Measurements from ENCODE around the gene ASAP2. TPM values are rescaled to one million over a fixed set of nuclear protein-coding genes. Genes with fewer than 3 reads are reported as not detected.

ASAP2 gene
- total RNA-seq, 1 experiment from 2014 or later, result 12.6 TPM

DNA sequence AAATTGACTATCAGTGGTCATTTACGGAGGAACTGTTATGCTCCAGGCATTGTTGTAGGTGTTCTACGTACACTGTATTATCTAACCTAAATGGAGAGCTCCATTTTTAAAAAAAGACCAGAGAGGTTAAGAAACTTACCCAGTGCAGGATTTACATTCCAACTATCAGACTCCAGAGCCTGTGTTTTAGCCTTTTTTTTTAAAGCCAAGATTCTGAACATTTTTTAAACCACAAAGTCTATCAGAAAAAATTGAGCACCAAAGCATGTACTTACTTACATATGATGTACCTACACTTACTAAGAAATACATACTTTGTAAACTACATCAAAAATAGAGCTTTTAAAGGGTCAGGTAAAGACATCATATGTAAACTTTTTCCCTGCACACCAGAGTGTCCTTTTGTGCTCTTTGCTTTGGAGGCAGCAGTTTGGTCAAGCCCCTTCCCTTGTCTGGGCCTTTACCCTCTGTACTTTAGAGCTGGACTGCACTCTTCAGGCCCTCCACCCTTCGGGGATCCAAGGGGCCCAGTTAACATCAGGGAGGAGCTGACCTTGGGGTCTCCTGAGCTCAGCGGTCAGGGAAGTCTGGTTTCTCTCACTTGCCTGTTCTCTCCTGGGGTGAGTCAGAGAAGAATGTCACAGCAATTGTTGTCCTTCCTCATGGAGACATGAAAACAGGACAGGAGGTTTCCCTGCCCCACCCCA is 158.3 kb downstream of the ASAP2 start:
- no peaks in the 10 kb centered on the region for H3K27me3 ChIP-seq (ENCODE audit: insufficient read depth, low read length)
- no peak overlapping the region for H3K4ac ChIP-seq (ENCODE audit: low read depth, low read length)
- DNase-seq, result no peak
- no peaks in the 10 kb centered on the region for H3K4me1 ChIP-seq (ENCODE audit: insufficient read depth, low read length)
- H3K79me2 ChIP-seq (ENCODE audit: insufficient read depth, low read length), result no peaks in the 10 kb centered on the region
- H3K18ac ChIP-seq (ENCODE audit: insufficient read length, low read depth, low read length), result no peak overlapping the region
- no peaks in the 10 kb centered on the region for H3K9me3 ChIP-seq (ENCODE audit: control insufficient read depth, low read depth, low read length)
- H3K27me3 Mint-ChIP-seq (ENCODE audit: low read depth), result no peaks in the 10 kb centered on the region
- H2BK120ac ChIP-seq (ENCODE audit: low read depth, low read length, poor library complexity, severe bottlenecking), result no peak overlapping the region
- H4K20me1 ChIP-seq (ENCODE audit: control insufficient read depth, insufficient read depth, insufficient read length), result no peaks in the 10 kb centered on the region
- peaks cover 13 to 50% (median 21%) of the 10 kb centered on the region in 3 experiments; a peak in 6 of 7 replicates for H3K36me3 Mint-ChIP-seq (ENCODE audit: insufficient read depth in 1 of 3, low read depth in 3 of 3)
- no peaks in the 10 kb centered on the region for H3K23me2 ChIP-seq (ENCODE audit: insufficient read length, low read depth, low read length, poor library complexity, severe bottlenecking)
- H2AFZ ChIP-seq (ENCODE audit: low read length), result no peak overlapping the region
- no peak overlapping the region for H3K4me2 ChIP-seq (ENCODE audit: insufficient read depth, insufficient read length, low read length)
- no peak overlapping the region for H3T11ph ChIP-seq (ENCODE audit: low read length)
- TF ChIP-seq, protein P1, sequence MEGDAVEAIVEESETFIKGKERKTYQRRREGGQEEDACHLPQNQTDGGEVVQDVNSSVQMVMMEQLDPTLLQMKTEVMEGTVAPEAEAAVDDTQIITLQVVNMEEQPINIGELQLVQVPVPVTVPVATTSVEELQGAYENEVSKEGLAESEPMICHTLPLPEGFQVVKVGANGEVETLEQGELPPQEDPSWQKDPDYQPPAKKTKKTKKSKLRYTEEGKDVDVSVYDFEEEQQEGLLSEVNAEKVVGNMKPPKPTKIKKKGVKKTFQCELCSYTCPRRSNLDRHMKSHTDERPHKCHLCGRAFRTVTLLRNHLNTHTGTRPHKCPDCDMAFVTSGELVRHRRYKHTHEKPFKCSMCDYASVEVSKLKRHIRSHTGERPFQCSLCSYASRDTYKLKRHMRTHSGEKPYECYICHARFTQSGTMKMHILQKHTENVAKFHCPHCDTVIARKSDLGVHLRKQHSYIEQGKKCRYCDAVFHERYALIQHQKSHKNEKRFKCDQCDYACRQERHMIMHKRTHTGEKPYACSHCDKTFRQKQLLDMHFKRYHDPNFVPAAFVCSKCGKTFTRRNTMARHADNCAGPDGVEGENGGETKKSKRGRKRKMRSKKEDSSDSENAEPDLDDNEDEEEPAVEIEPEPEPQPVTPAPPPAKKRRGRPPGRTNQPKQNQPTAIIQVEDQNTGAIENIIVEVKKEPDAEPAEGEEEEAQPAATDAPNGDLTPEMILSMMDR (conservative IDR thresholded peaks at IDR 0.05), result no peak
- no peaks in the 10 kb centered on the region for H3K9me3 Mint-ChIP-seq
- no peaks in the 10 kb centered on the region for H3K79me1 ChIP-seq (ENCODE audit: insufficient read depth, low read depth, low read length, poor library complexity, severe bottlenecking)
- H3K4me3 Mint-ChIP-seq, result no peak overlapping the region
- no peak overlapping the region for H3K56ac ChIP-seq (ENCODE audit: insufficient read length, low read depth, low read length)
- H2BK12ac ChIP-seq (ENCODE audit: insufficient read length, low read depth, low read length), result no peak overlapping the region
- H3K27ac ChIP-seq (ENCODE audit: insufficient read length, low read depth, low read length), result no peak overlapping the region
- no peaks in the 10 kb centered on the region for H3K4me1 Mint-ChIP-seq
- no peak overlapping the region for H3K14ac ChIP-seq (ENCODE audit: insufficient read depth, low read length)
- WGBS (ENCODE audit: extremely low coverage, insufficient read length, low lambda C conversion rate), result no CpG with 5 or more reads among the region's 4 CpGs
- peak overlapping the region in 2 of 3 experiments; percentile 6 to 70; a peak in 2 of 7 replicates for H3K27ac Mint-ChIP-seq
- no peak overlapping the region for H2BK20ac ChIP-seq (ENCODE audit: low read depth, low read length, poor library complexity, severe bottlenecking)
- H3K9ac ChIP-seq (ENCODE audit: extremely low read depth, insufficient read length, low read length), result no peak overlapping the region
- H4K91ac ChIP-seq (ENCODE audit: insufficient read length, low read depth, low read length), result no peak overlapping the region
- no peak overlapping the region for H4K8ac ChIP-seq (replicated peaks; ENCODE audit: insufficient read length, low read depth, low read length)
- no peak overlapping the region for H2AK5ac ChIP-seq (ENCODE audit: insufficient read length, low read length)
- H2BK5ac ChIP-seq (ENCODE audit: insufficient read length, low read length), result no peak overlapping the region
- H4K5ac ChIP-seq (ENCODE audit: insufficient read length, low read depth, low read length), result no peak overlapping the region
- no peak overlapping the region for H2BK15ac ChIP-seq (ENCODE audit: low read depth, low read length)
- H3K23ac ChIP-seq (ENCODE audit: insufficient read length, low read depth, low read length), result no peak overlapping the region

Data from H9 (cell line).